Osteocyte (in vitro differentiated cells): ENCODE data around the gene RARA. TPM values are rescaled to one million over a fixed set of nuclear protein-coding genes. Genes with fewer than 3 reads are reported as not detected.
"Not testable (repeated sequence)": the region's sequence is repeated elsewhere in the genome, so short reads cannot be mapped to it uniquely, and the experiment has no call there.

Experiments
- DNase-seq: peaks from one replicate; pipeline ENCODE4 v3.0.0; 2021; ENCODE audit warnings: mixed read lengths; ENCODE audit not compliant: unreplicated experiment; ENCODE audit errors: extremely low spot score
- H3K27ac Mint-ChIP-seq: one replicate; pipeline ENCODE4 v1.8.0; 2021; ENCODE audit warnings: mild to moderate bottlenecking, mixed read lengths; ENCODE audit not compliant: unreplicated experiment
- H3K27me3 Mint-ChIP-seq: one replicate; pipeline ENCODE4 v1.8.0; 2021; ENCODE audit warnings: mixed read lengths; ENCODE audit not compliant: unreplicated experiment
- H3K36me3 Mint-ChIP-seq: one replicate; pipeline ENCODE4 v1.8.0; 2021; ENCODE audit warnings: mixed read lengths; ENCODE audit not compliant: unreplicated experiment
- H3K4me1 Mint-ChIP-seq: one replicate; pipeline ENCODE4 v1.8.0; 2021; ENCODE audit warnings: mixed read lengths; ENCODE audit not compliant: unreplicated experiment
- H3K4me3 Mint-ChIP-seq: one replicate; pipeline ENCODE4 v1.8.0; 2021; ENCODE audit warnings: mild to moderate bottlenecking, moderate library complexity, mixed read lengths; ENCODE audit not compliant: unreplicated experiment
- H3K9me3 Mint-ChIP-seq: one replicate; pipeline ENCODE4 v1.8.0; 2021; ENCODE audit warnings: mixed read lengths; ENCODE audit not compliant: unreplicated experiment
- total RNA-seq: library from RNA; stranded (reverse); gene quantifications from 2 replicates; pipeline ENCODE4 v1.2.1, GENCODE V29; 2021
- TF ChIP-seq, protein P1 (sequence below): fragments of 200-600 bp; sonication (generic); IDR thresholded peaks from 2 replicates; pipeline ENCODE4 v1.5.0; 2021; ENCODE audit warnings: antibody characterized with exemption, mild to moderate bottlenecking, moderate library complexity

Gene RARA
- total RNA-seq, 1 donor from 2014 or later, result 62.6 TPM

DNA sequence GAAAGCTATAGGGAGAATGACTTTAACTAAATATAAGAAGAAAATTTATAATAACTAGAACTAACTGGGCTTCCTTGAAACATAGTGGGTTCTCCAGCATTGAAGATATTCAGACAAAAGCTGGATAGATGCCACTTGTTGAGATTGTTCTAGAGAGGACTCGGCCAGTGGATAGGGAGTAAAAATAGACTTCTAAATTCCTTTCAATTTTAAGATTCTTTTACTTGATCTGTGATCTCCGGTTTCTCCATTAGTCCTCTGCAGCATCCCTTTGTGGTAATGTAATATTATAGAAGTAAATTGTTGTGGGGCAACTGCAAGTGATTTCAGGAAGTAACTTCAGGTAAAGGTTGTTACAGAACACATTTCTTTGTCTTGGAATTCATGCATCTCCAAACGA, 10.3 kb upstream of the RARA start:
- DNase-seq, result no peak
- Mint-ChIP-seq H3K4me1 (peaks cover 32% of the 10 kb centered on the region), H3K27me3 (no peaks in the 10 kb centered on the region), H3K36me3 (peaks cover 5% of the 10 kb centered on the region), H3K9me3 (no peaks in the 10 kb centered on the region), H3K4me3 (no peak overlapping the region), H3K27ac (peak overlapping the region; percentile 72)
- TF ChIP-seq, protein P1, sequence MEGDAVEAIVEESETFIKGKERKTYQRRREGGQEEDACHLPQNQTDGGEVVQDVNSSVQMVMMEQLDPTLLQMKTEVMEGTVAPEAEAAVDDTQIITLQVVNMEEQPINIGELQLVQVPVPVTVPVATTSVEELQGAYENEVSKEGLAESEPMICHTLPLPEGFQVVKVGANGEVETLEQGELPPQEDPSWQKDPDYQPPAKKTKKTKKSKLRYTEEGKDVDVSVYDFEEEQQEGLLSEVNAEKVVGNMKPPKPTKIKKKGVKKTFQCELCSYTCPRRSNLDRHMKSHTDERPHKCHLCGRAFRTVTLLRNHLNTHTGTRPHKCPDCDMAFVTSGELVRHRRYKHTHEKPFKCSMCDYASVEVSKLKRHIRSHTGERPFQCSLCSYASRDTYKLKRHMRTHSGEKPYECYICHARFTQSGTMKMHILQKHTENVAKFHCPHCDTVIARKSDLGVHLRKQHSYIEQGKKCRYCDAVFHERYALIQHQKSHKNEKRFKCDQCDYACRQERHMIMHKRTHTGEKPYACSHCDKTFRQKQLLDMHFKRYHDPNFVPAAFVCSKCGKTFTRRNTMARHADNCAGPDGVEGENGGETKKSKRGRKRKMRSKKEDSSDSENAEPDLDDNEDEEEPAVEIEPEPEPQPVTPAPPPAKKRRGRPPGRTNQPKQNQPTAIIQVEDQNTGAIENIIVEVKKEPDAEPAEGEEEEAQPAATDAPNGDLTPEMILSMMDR, result no peak

DNA sequence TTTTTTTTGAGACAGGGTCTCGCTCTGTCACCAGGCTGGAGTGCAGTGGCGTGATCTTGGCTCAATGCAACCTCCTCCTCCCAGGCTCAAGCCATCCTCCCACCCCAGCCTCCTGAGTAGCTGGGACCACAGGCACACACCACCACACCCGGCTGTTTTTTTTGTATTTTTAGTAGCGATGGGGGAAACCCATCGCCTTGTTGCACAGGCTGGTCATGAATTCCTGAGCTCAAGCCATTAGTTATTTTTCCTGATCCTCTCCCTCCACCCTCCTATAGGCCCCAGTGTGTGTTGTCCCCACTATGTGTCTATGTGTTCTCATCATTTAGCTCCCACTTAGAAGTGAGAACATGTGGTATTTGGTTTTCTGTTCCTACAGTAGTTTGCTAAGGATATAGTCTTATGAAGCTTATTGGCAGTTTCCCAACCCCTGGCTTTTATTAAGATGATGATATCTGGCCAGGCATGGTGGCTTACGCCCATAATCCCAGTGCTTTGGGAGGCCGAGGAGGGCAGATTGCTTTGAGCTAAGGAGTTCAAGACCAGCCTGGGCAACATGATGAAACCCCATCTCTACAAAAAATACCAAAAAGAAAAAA, 9.7 kb upstream of the RARA start:
- not testable (repeated sequence) for DNase-seq, H3K27me3 Mint-ChIP-seq, H3K9me3 Mint-ChIP-seq, H3K36me3 Mint-ChIP-seq, H3K4me3 Mint-ChIP-seq
- H3K27ac Mint-ChIP-seq, result peak overlapping the region; percentile 72
- peaks cover 38% of the 10 kb centered on the region for H3K4me1 Mint-ChIP-seq

DNA sequence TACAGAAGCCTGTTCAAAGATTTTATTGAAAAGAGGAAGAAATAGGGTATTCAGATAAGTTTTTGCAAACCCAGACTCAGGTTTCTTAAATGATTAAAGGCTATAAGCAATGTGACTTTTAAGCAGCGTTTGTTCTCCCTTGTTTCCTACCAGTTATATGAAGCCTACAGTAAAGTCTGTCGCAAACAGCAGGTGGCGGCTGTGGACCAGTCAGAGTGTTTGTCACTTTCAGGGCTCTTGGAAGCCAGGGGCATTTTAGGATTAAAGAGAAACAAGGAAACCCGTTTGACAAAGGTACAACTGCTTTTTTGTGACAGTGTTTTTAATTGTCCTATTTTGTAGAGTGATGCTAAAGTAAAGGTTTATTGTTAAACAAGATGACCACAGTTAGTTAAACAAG, 7.7 kb upstream of the RARA start:
- H3K4me1 Mint-ChIP-seq, result peaks cover 46% of the 10 kb centered on the region
- DNase-seq, result no peak
- no peaks in the 10 kb centered on the region for H3K27me3 Mint-ChIP-seq
- no peak overlapping the region for H3K27ac Mint-ChIP-seq
- no peak overlapping the region for H3K4me3 Mint-ChIP-seq
- peaks cover 2% of the 10 kb centered on the region for H3K36me3 Mint-ChIP-seq
- no peaks in the 10 kb centered on the region for H3K9me3 Mint-ChIP-seq
- TF ChIP-seq, protein P1, result peak; percentile 39

DNA sequence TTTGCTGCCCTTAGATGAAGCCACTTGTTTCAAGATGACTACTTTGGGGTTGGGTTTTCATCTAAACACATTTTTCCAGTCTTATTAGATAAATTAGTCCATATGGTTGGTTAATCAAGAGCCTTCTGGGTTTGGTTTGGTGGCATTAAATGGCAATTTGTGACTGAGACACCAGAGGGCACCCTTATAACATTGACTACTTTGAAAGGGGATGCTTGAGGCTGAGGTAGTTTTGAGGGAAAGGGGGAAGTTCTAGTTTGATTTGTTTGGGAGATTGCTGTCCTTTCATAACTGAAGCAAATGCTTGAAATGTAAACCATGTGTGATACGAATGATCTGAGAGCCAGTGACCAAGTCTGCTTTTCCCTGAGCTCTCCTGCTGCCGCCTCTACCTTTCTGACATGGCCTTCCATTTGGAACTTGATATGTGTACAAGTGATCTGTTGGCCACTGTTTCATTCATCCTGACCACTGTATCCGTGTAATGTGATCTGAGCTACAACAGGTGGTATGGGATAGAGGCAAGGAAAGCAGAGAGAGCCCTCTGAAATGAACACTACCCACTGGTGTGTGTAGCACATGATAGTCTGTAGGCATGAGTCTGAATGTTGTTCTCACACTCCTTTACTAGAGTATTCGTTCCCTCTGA, 5.8 kb upstream of the RARA start:
- Mint-ChIP-seq H3K4me1 (peaks cover 37% of the 10 kb centered on the region), H3K36me3 (no peaks in the 10 kb centered on the region), H3K27me3 (no peaks in the 10 kb centered on the region), H3K27ac (peak overlapping the region; percentile 79), H3K9me3 (no peaks in the 10 kb centered on the region), H3K4me3 (no peak overlapping the region)
- TF ChIP-seq, protein P1, result peak; percentile 82
- no peak for DNase-seq

DNA sequence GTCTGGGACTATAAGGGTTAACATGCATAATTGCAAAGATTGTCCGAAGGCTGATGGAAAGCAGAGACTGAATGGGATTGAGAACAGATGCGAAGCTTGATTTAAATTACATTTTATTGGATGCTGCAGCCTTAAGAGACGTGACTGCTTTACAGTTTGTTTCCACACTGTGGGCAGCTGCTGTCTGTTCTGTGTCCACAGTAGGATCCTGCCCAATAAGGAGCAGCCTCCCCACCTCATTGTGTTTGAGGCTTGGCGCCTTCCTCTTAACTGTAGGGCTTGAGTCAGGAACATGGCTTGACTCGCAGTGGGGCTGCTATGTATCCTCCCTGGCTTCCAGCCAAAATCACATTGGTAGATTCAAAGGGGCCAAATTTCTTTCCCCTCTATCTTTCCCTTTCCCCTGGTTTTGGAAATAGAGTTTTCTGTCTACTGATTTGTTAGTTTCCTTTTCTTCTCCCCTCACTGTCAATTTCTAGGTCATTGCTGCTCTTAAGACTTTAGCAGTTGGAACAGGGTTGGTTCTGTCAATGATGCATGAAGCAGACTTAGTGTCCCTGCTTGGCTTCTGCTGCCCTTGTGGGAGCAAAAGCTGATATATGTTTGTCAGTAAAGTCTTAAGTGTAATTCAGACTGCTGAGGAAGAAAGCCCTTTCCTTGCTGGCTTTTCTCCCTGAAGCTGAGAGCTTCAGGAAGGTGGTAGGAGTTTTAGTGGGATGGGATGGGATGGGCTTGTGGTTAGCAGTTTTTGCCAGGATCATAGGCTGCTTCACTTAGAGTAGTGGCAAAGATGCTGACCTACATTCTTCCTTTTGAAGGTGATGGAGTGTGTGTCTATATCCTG, 5.0 kb upstream of the RARA start:
- Mint-ChIP-seq H3K27me3 (no peaks in the 10 kb centered on the region), H3K4me3 (no peak overlapping the region), H3K36me3 (no peaks in the 10 kb centered on the region), H3K27ac (peak overlapping the region; percentile 79), H3K9me3 (no peaks in the 10 kb centered on the region), H3K4me1 (peaks cover 29% of the 10 kb centered on the region)
- DNase-seq, result no peak
- TF ChIP-seq, protein P1, result no peak

DNA sequence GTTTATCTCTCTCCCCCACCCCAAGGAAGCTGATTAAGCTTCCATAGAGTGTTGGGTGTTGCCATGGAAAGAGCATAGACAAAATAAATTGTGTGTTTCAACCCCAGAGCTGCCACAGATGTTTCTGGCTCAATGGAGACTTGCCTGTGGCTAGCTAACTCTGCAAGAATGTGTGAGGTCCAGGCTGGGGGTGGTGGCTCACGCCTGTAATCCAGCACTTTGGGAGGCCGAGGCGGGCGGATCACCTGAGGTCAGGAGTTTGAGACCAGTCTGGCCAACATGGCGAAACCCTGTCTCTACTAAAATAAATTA, 4.5 kb upstream of the RARA start:
- H3K4me3 Mint-ChIP-seq, H3K27me3 Mint-ChIP-seq, DNase-seq, H3K9me3 Mint-ChIP-seq, H3K36me3 Mint-ChIP-seq: not testable (repeated sequence)
- peak overlapping the region; percentile 79 for H3K27ac Mint-ChIP-seq
- peaks cover 23% of the 10 kb centered on the region for H3K4me1 Mint-ChIP-seq

DNA sequence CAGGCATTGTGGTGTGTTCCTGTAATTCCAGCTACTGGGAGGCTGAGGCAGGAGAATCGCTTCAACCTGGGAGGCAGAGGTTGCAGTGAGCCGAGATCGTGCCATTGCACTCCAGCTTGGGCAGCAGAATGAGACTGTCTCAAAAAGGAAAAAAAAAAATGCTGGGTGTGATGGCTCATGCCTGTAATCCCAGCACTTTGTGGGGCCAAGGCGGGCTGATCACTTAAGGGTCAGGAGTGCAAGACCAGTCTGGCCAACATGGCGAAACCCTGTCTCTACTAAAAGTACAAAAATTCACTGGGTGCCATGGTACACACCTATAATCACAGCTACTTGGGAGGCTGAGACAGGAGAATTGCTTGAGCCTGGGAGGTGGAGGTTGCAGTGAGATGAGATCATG, 4.1 kb upstream of the RARA start:
- H3K27ac Mint-ChIP-seq, result peak overlapping the region; percentile 79

More for the DNA sequence above, 4.1 kb upstream of the RARA start:
- not testable (repeated sequence) for H3K4me3 Mint-ChIP-seq, H3K27me3 Mint-ChIP-seq, DNase-seq, H3K36me3 Mint-ChIP-seq, H3K9me3 Mint-ChIP-seq
- peaks cover 23% of the 10 kb centered on the region for H3K4me1 Mint-ChIP-seq
